ENCODE data around the gene HOXB2.

GRCh38 chr17:48543107-48543853, 1.6 kb downstream of the HOXB2 start:
- peak; percentile 65 for TF ChIP-seq TAF1 (IDR thresholded peaks at IDR 0.05; ENCODE audit: low read depth, low read length)
- TF ChIP-seq POLR2A (IDR thresholded peaks at IDR 0.05; ENCODE audit: low read depth, low read length) = peak; percentile 48; the same call in 1 of the 2 replicates
- peak; percentile 71; the same call in 1 of the 2 replicates for TF ChIP-seq POLR2AphosphoS5 (IDR thresholded peaks at IDR 0.05; ENCODE audit: low read depth, low read length)
